HepG2 (cell line): ENCODE measurements around the gene AXIN2. TPM values are rescaled to one million over a fixed set of nuclear protein-coding genes. Genes with fewer than 3 reads are reported as not detected.

Experiments
- BCL3 ChIP-seq: sonication (generic); formaldehyde crosslinking; IDR thresholded peaks from 2 replicates; pipeline ENCODE4 v1.5.1; 2020; ENCODE audit warnings: mild to moderate bottlenecking, missing genetic modification reagents, moderate library complexity
- BORCS8-MEF2B ChIP-seq: sonication (generic); formaldehyde crosslinking; IDR thresholded peaks from 2 replicates; pipeline ENCODE4 v1.8.0; 2022; ENCODE audit warnings: mild to moderate bottlenecking, missing genetic modification reagents
- CBX5 ChIP-seq: sonication (generic); formaldehyde crosslinking; IDR thresholded peaks from 2 replicates; pipeline ENCODE4 v1.4.0; 2020; ENCODE audit warnings: missing genetic modification reagents, borderline replicate concordance
- DPF2 ChIP-seq: sonication (generic); formaldehyde crosslinking; IDR thresholded peaks from 2 replicates; pipeline ENCODE4 v1.4.0; 2020; ENCODE audit warnings: mild to moderate bottlenecking, low read depth, missing genetic modification reagents, borderline replicate concordance
- MXD3 ChIP-seq: IDR thresholded peaks from 2 replicates; pipeline ENCODE4 v1.6.1; 2016; ENCODE audit warnings: mild to moderate bottlenecking, missing biosample characterization, missing genetic modification reagents
- NR2F6 ChIP-seq, 2 experiments: IDR thresholded peaks; 2 replicates each; pipeline ENCODE4 v1.6.1; 2016; ENCODE audit warnings: antibody characterized with exemption in 1 of 2, mild to moderate bottlenecking in 1 of 2
- SALL1 ChIP-seq: sonication (generic); formaldehyde crosslinking; IDR thresholded peaks from 2 replicates; pipeline ENCODE4 v1.8.0; 2022; ENCODE audit warnings: mild to moderate bottlenecking, missing genetic modification reagents
- SRSF1 ChIP-seq: fragments of 200-400 bp; formaldehyde crosslinking; optimal IDR thresholded peaks from 2 replicates; pipeline ENCODE3; 2017; ENCODE audit warnings: mild to moderate bottlenecking, low read depth, low read length, moderate library complexity
- TBP ChIP-seq: sonication (generic); formaldehyde crosslinking; IDR thresholded peaks from 2 replicates; pipeline ENCODE4 v1.5.0; 2020; ENCODE audit warnings: missing genetic modification reagents
- TBX2 ChIP-seq: sonication (generic); formaldehyde crosslinking; IDR thresholded peaks from 2 replicates; pipeline ENCODE4 v1.5.0; 2020; ENCODE audit warnings: missing genetic modification reagents, mild to moderate bottlenecking, borderline replicate concordance
- TEAD3 ChIP-seq: optimal IDR thresholded peaks from 2 replicates; pipeline ENCODE3; 2016; ENCODE audit warnings: borderline replicate concordance
- YEATS2 ChIP-seq: sonication (generic); formaldehyde crosslinking; IDR thresholded peaks from 2 replicates; pipeline ENCODE4 v1.4.0; 2020; ENCODE audit warnings: missing genetic modification reagents, borderline replicate concordance
- ZC3H4 ChIP-seq: sonication (generic); formaldehyde crosslinking; IDR thresholded peaks from 2 replicates; pipeline ENCODE4 v1.4.0; 2020; ENCODE audit warnings: missing genetic modification reagents, borderline replicate concordance
- ZNF225 ChIP-seq: sonication (generic); formaldehyde crosslinking; IDR thresholded peaks from 2 replicates; pipeline ENCODE4 v1.4.0; 2020; ENCODE audit warnings: mild to moderate bottlenecking, missing genetic modification reagents
- ZNF274 ChIP-seq: sonication (generic); formaldehyde crosslinking; IDR thresholded peaks from 2 replicates; pipeline ENCODE4 v1.5.1; 2020; ENCODE audit warnings: mild to moderate bottlenecking, missing genetic modification reagents
- ZNF547 ChIP-seq: sonication (generic); formaldehyde crosslinking; IDR thresholded peaks from 2 replicates; pipeline ENCODE4 v1.5.1; 2020; ENCODE audit warnings: mild to moderate bottlenecking, missing genetic modification reagents
- ZSCAN25 ChIP-seq: sonication (generic); formaldehyde crosslinking; IDR thresholded peaks from 2 replicates; pipeline ENCODE4 v1.8.0; 2022; ENCODE audit warnings: mild to moderate bottlenecking, missing genetic modification reagents
- polyA plus RNA-seq, 8 experiments: library from polyadenylated mRNA; depleted of rRNA in 3 of 8; stranded (reverse) in 7 of 8; unstranded in 1 of 8; fragments of >200 nt; fragmentation: Illumina TruSeq in 4 of 8; extraction: Trizol in 4 of 8; gene quantifications; 2 replicates each; pipeline versions ENCODE4 v1.2.1 to v1.2.3, GENCODE V29; 2011 to 2016; ENCODE audit warnings: low read depth in 4 of 8, missing spikeins in 1 of 8, mixed read lengths in 1 of 8; ENCODE audit not compliant: insufficient read depth in 1 of 8
- total RNA-seq, 5 experiments: library from RNA; depleted of rRNA; stranded (reverse); fragments of >200 nt; fragmentation: Illumina TruSeq; extraction: Trizol; gene quantifications; 2 replicates each; pipeline ENCODE4 v1.2.3, GENCODE V29; 2016; ENCODE audit warnings: low read depth in 1 of 5
- TF ChIP-seq, protein P1 (sequence below): sonication (generic); formaldehyde crosslinking; IDR thresholded peaks from 2 replicates; pipeline ENCODE4 v1.4.0; 2020; ENCODE audit warnings: mild to moderate bottlenecking, low read depth, missing genetic modification reagents
- TF ChIP-seq, protein P2 (sequence below): sonication (generic); formaldehyde crosslinking; IDR thresholded peaks from 2 replicates; pipeline ENCODE4 v1.5.1; 2020; ENCODE audit warnings: mild to moderate bottlenecking, missing genetic modification reagents, moderate library complexity

The AXIN2 gene
- total and polyA plus RNA-seq, 2 of the 13 experiments (the other 11 are each of a cell fraction or from before 2014, with no cell fraction given): 58.6 to 63.4 TPM

GRCh38 chr17:65583921-65584603 is 22.6 kb upstream of the AXIN2 start (continued):
- TF ChIP-seq TBX2 (CRISPR knock-in tag): 0 out of 2 replicates have a peak, but pooled peaks have one; percentile 48
- peak; percentile 36; the same call in 1 of the 2 replicates for TF ChIP-seq BCL3 (CRISPR knock-in tag)
- TF ChIP-seq ZNF547 (CRISPR knock-in tag): peak; percentile 62
- no peak for TF ChIP-seq SRSF1
- peak; percentile 33 for TF ChIP-seq TEAD3 (CRISPR knock-in tag)
- no peak for TF ChIP-seq NR2F6 (IDR thresholded peaks at IDR 0.05)
- peak; percentile 7; the same call in 1 of the 2 replicates for TF ChIP-seq NR2F6 (CRISPR knock-in tag; IDR thresholded peaks at IDR 0.05)
- TF ChIP-seq, protein P1, sequence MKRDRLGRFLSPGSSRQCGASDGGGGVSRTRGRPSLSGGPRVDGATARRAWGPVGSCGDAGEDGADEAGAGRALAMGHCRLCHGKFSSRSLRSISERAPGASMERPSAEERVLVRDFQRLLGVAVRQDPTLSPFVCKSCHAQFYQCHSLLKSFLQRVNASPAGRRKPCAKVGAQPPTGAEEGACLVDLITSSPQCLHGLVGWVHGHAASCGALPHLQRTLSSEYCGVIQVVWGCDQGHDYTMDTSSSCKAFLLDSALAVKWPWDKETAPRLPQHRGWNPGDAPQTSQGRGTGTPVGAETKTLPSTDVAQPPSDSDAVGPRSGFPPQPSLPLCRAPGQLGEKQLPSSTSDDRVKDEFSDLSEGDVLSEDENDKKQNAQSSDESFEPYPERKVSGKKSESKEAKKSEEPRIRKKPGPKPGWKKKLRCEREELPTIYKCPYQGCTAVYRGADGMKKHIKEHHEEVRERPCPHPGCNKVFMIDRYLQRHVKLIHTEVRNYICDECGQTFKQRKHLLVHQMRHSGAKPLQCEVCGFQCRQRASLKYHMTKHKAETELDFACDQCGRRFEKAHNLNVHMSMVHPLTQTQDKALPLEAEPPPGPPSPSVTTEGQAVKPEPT: 0 out of 2 replicates have a peak, but pooled peaks have one; percentile 69
- 0 out of 2 replicates have a peak, but pooled peaks have one; percentile 29 for TF ChIP-seq BORCS8-MEF2B (CRISPR knock-in tag)
- peak; percentile 69; the same call in 1 of the 2 replicates for TF ChIP-seq ZNF274 (CRISPR knock-in tag)
- TF ChIP-seq ZC3H4 (CRISPR knock-in tag): 0 out of 2 replicates have a peak, but pooled peaks have one; percentile 18
- peak; percentile 66; the same call in 1 of the 2 replicates for TF ChIP-seq ZNF225
- no peak for TF ChIP-seq MXD3 (CRISPR knock-in tag)
- TF ChIP-seq YEATS2 (CRISPR knock-in tag): 0 out of 2 replicates have a peak, but pooled peaks have one; percentile 23
- 0 out of 2 replicates have a peak, but pooled peaks have one; percentile 26 for TF ChIP-seq CBX5 (CRISPR knock-in tag)
- peak; percentile 46; the same call in 1 of the 2 replicates for TF ChIP-seq SALL1
- no peak for TF ChIP-seq TBP (CRISPR knock-in tag)
- 0 out of 2 replicates have a peak, but pooled peaks have one; percentile 71 for TF ChIP-seq ZSCAN25
- TF ChIP-seq DPF2 (CRISPR knock-in tag): no peak
- TF ChIP-seq, protein P2, sequence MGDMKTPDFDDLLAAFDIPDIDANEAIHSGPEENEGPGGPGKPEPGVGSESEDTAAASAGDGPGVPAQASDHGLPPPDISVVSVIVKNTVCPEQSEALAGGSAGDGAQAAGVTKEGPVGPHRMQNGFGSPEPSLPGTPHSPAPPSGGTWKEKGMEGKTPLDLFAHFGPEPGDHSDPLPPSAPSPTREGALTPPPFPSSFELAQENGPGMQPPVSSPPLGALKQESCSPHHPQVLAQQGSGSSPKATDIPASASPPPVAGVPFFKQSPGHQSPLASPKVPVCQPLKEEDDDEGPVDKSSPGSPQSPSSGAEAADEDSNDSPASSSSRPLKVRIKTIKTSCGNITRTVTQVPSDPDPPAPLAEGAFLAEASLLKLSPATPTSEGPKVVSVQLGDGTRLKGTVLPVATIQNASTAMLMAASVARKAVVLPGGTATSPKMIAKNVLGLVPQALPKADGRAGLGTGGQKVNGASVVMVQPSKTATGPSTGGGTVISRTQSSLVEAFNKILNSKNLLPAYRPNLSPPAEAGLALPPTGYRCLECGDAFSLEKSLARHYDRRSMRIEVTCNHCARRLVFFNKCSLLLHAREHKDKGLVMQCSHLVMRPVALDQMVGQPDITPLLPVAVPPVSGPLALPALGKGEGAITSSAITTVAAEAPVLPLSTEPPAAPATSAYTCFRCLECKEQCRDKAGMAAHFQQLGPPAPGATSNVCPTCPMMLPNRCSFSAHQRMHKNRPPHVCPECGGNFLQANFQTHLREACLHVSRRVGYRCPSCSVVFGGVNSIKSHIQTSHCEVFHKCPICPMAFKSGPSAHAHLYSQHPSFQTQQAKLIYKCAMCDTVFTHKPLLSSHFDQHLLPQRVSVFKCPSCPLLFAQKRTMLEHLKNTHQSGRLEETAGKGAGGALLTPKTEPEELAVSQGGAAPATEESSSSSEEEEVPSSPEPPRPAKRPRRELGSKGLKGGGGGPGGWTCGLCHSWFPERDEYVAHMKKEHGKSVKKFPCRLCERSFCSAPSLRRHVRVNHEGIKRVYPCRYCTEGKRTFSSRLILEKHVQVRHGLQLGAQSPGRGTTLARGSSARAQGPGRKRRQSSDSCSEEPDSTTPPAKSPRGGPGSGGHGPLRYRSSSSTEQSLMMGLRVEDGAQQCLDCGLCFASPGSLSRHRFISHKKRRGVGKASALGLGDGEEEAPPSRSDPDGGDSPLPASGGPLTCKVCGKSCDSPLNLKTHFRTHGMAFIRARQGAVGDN: peak; percentile 70
